IMR-90 (cell line): ENCODE data around the gene KCTD2. TPM values are rescaled to one million over a fixed set of nuclear protein-coding genes. Genes with fewer than 3 reads are reported as not detected.

Experiments used
- ATAC-seq: fragments of 200-7000 bp; cut with Tn5 transposase; 2 replicates; pipeline ENCODE4 v1.9.1; 2020; ENCODE audit warnings: low read depth, mild to moderate bottlenecking, moderate library complexity
- BruUV-seq: library from RNA; stranded (reverse); fragments of 400-500 nt; replicated peaks from 2 replicates; lab custom pipeline; 2021; lab: Mats Ljungman, UMichigan
- CTCF ChIA-PET: fragments of 300-600 bp; formaldehyde crosslinking; extraction: SDS; loops from one replicate; lab custom pipeline; 2021; ENCODE audit warnings: antibody characterized with exemption; lab: Yijun Ruan, JAX
- POLR2A ChIA-PET: fragments of 300-600 bp; sonication (Branson Sonifier 250); formaldehyde crosslinking; loops from one replicate; lab custom pipeline; 2022; ENCODE audit warnings: antibody characterized with exemption; ENCODE audit not compliant: unreplicated experiment; lab: Charles Lee
- DNase-seq: peaks from one replicate; pipeline ENCODE4 v3.0.0; 2013
- H2AFZ ChIP-seq: replicated peaks from 2 replicates; pipeline ENCODE3; 2013; ENCODE audit warnings: low read length, mild to moderate bottlenecking; ENCODE audit not compliant: poor library complexity
- H2AK5ac ChIP-seq: 2 replicates; pipeline ENCODE4 v1.6.1; 2013; ENCODE audit warnings: low read depth, low read length, inconsistent platforms
- H2AK9ac ChIP-seq: replicated peaks from 2 replicates; pipeline ENCODE3; 2013; ENCODE audit warnings: mild to moderate bottlenecking, low read depth, low read length, moderate library complexity; ENCODE audit not compliant: poor library complexity
- H2BK120ac ChIP-seq: 2 replicates; pipeline ENCODE4 v1.6.1; 2013; ENCODE audit warnings: low read depth, low read length, inconsistent platforms
- H2BK15ac ChIP-seq: 3 replicates; pipeline ENCODE4 v1.6.1; 2013; ENCODE audit warnings: low read depth, low read length, inconsistent platforms
- H2BK20ac ChIP-seq: 2 replicates; pipeline ENCODE4 v1.6.1; 2013; ENCODE audit warnings: low read depth, mild to moderate bottlenecking, inconsistent platforms, low read length, moderate library complexity
- H2BK5ac ChIP-seq: 2 replicates; pipeline ENCODE4 v1.6.1; 2013; ENCODE audit warnings: mild to moderate bottlenecking, low read depth, low read length, inconsistent platforms; ENCODE audit not compliant: poor library complexity, severe bottlenecking
- H3K14ac ChIP-seq: replicated peaks from 2 replicates; pipeline ENCODE4 v1.6.1; 2013; ENCODE audit warnings: low read depth, low read length, inconsistent platforms
- H3K18ac ChIP-seq: 2 replicates; pipeline ENCODE4 v1.6.1; 2013; ENCODE audit warnings: low read depth, low read length, control low read depth
- H3K23ac ChIP-seq: 2 replicates; pipeline ENCODE4 v1.6.1; 2013; ENCODE audit warnings: low read depth, low read length, inconsistent platforms
- H3K27ac ChIP-seq: 2 replicates; pipeline ENCODE4 v1.5.1; 2013; ENCODE audit warnings: mild to moderate bottlenecking, control low read depth, low read length; ENCODE audit not compliant: insufficient read depth
- H3K27me3 ChIP-seq: 2 replicates; pipeline ENCODE4 v1.6.1; 2013; ENCODE audit warnings: low read length; ENCODE audit not compliant: control insufficient read depth, insufficient read depth
- H3K36me3 ChIP-seq: 2 replicates; pipeline ENCODE4 v1.6.1; 2013; ENCODE audit warnings: low read length, mixed read lengths; ENCODE audit not compliant: control insufficient read depth, insufficient read depth
- H3K4ac ChIP-seq: 2 replicates; pipeline ENCODE4 v1.6.1; 2013; ENCODE audit warnings: low read depth, low read length, inconsistent platforms
- H3K4me1 ChIP-seq: 2 replicates; pipeline ENCODE4 v1.6.1; 2013; ENCODE audit warnings: low read length, mixed read lengths; ENCODE audit not compliant: control insufficient read depth, insufficient read depth
- H3K4me2 ChIP-seq: 2 replicates; pipeline ENCODE4 v1.6.1; 2013; ENCODE audit warnings: low read depth, mild to moderate bottlenecking, control low read depth, low read length, moderate library complexity
- H3K4me3 ChIP-seq: 2 replicates; pipeline ENCODE4 v1.5.1; 2013; ENCODE audit warnings: low read depth, mild to moderate bottlenecking, control low read depth, low read length, moderate library complexity; ENCODE audit not compliant: insufficient read depth
- H3K56ac ChIP-seq: 2 replicates; pipeline ENCODE4 v1.6.1; 2013; ENCODE audit warnings: low read length, inconsistent platforms; ENCODE audit not compliant: insufficient read depth; ENCODE audit errors: extremely low read depth
- H3K79me1 ChIP-seq, 2 experiments: 2 replicates each; pipeline ENCODE4 v1.6.1; 2013; ENCODE audit warnings: low read length in 2 of 2, inconsistent platforms in 1 of 2, low read depth in 1 of 2
- H3K9ac ChIP-seq: 2 replicates; pipeline ENCODE4 v1.6.1; 2013; ENCODE audit warnings: low read depth, low read length, control low read depth
- H3K9me1 ChIP-seq: 2 replicates; pipeline ENCODE4 v1.6.1; 2013; ENCODE audit warnings: low read length, inconsistent platforms; ENCODE audit not compliant: insufficient read depth
- H3K9me3 ChIP-seq: 2 replicates; pipeline ENCODE4 v1.6.1; 2013; ENCODE audit warnings: low read length; ENCODE audit not compliant: control insufficient read depth, insufficient read depth
- H4K20me1 ChIP-seq: 2 replicates; pipeline ENCODE4 v1.6.1; 2013; ENCODE audit warnings: low read length, inconsistent platforms; ENCODE audit not compliant: insufficient read depth
- H4K5ac ChIP-seq: 2 replicates; pipeline ENCODE4 v1.6.1; 2013; ENCODE audit warnings: mild to moderate bottlenecking, low read depth, low read length, control low read depth
- H4K8ac ChIP-seq, 2 experiments: 2 replicates each; pipeline ENCODE4 v1.6.1; 2013; ENCODE audit warnings: low read depth in 2 of 2, low read length in 2 of 2, control low read depth in 1 of 2, inconsistent platforms in 1 of 2
- H4K91ac ChIP-seq: 2 replicates; pipeline ENCODE4 v1.6.1; 2013; ENCODE audit warnings: low read depth, low read length, inconsistent platforms; ENCODE audit not compliant: insufficient read depth
- BHLHE40 ChIP-seq: fragments of 150-350 bp; IDR thresholded peaks from 2 replicates; pipeline ENCODE4 v1.6.1; 2016; ENCODE audit warnings: mild to moderate bottlenecking, low read depth, low read length
- CEBPB ChIP-seq: IDR thresholded peaks from 2 replicates; pipeline ENCODE4 v1.6.1; 2012; ENCODE audit warnings: low read depth, low read length, improper control_type of control experiment
- CTCF ChIP-seq: conservative IDR thresholded peaks from 2 replicates; pipeline ENCODE4 v1.5.1; 2012; ENCODE audit warnings: mild to moderate bottlenecking, low read depth, low read length, improper control_type of control experiment
- ELK1 ChIP-seq: fragments of 150-350 bp; IDR thresholded peaks from 2 replicates; pipeline ENCODE4 v1.6.1; 2016; ENCODE audit warnings: low read depth, mild to moderate bottlenecking, low read length, moderate library complexity, borderline replicate concordance
- NFE2L2 ChIP-seq: fragments of 150-350 bp; IDR thresholded peaks from 2 replicates; pipeline ENCODE4 v1.6.1; 2016; ENCODE audit warnings: low read depth, mild to moderate bottlenecking, low read length
- RCOR1 ChIP-seq: IDR thresholded peaks from 2 replicates; pipeline ENCODE4 v1.6.1; 2012; ENCODE audit warnings: mild to moderate bottlenecking, low read length, improper control_type of control experiment; ENCODE audit not compliant: insufficient replicate concordance
- SMC3 ChIP-seq: fragments of 150-350 bp; IDR thresholded peaks from 2 replicates; pipeline ENCODE4 v1.6.1; 2016; ENCODE audit warnings: low read depth, mild to moderate bottlenecking, antibody characterized with exemption, low read length, moderate library complexity
- WGBS, 2 experiments: methylation state at CpG; one replicate each; pipeline versions ENCODE4 v1.1.5 to v1.1.7; 2013; ENCODE audit warnings: missing lambda C conversion rate in 2 of 2; ENCODE audit not compliant: insufficient read length in 1 of 2; ENCODE audit errors: extremely low coverage in 2 of 2; 5-methylcytosine and 5-hydroxymethylcytosine counted together
- dilution Hi-C: fragments of 300-500 bp; cut with HindIII; formaldehyde crosslinking; loops from one replicate; pipeline ENCODE4 v1.14.3; 2018; ENCODE audit warnings: low sequenced_read_pairs; ENCODE audit not compliant: unreplicated experiment
- in situ Hi-C: fragments of 300-500 bp; cut with MboI; formaldehyde crosslinking; loops from 3 replicates; pipeline ENCODE4 v1.14.3; 2019; ENCODE audit warnings: low sequenced_read_pairs, inconsistent platforms, mixed read lengths
- intact Hi-C: fragments of 100-400 bp; cut with micrococcal nuclease; formaldehyde crosslinking; loops from 2 replicates; pipeline ENCODE4 v1.10.0; 2022
- polyA plus RNA-seq, 3 experiments: library from polyadenylated mRNA; depleted of rRNA; stranded (reverse); fragments of >200 nt; gene quantifications; 2 replicates each; pipeline ENCODE4 v1.2.3, GENCODE V29; 2012; ENCODE audit warnings: low replicate concordance in 1 of 3
- total RNA-seq: library from RNA; depleted of rRNA; stranded (reverse); fragments of >200 nt; gene quantifications from 2 replicates; pipeline ENCODE4 v1.2.3, GENCODE V29; 2012

Gene KCTD2
- total and polyA plus RNA-seq, 2 of the 4 experiments (the other 2 are of a cell fraction) = 9.1 to 18.4 TPM

- peaks cover 42% of the 10 kb centered on the region for H3K36me3 ChIP-seq
- no peaks in the 10 kb centered on the region for H3K9me3 ChIP-seq
- no peak overlapping the region for H2BK5ac ChIP-seq
- H4K5ac ChIP-seq = no peak overlapping the region
- H3K9me1 ChIP-seq = no peaks in the 10 kb centered on the region
- H2BK120ac ChIP-seq = no peak overlapping the region
- no peak overlapping the region for H3K4ac ChIP-seq
- H3K56ac ChIP-seq = no peak overlapping the region
- H2AK5ac ChIP-seq = no peak overlapping the region
- H2BK15ac ChIP-seq = no peak overlapping the region
- in situ Hi-C loops (no loop called here), dilution Hi-C loops (no loop called here), intact Hi-C loops (no loop called here)
- no peaks in the 10 kb centered on the region; the same call in 1 of the 2 replicates for H4K20me1 ChIP-seq
- H3K23ac ChIP-seq = no peak overlapping the region
- WGBS, 2 experiments = 98% methylated on average over 15 of the region's 19 CpGs; no CpG with 5 or more reads in 1 of the 2 experiments
- ATAC-seq (no peak), DNase-seq (no peak)
- no peak overlapping the region for H2AK9ac ChIP-seq
- ChIA-PET POLR2A (no interaction called here), CTCF (no interaction called here)
- no peak overlapping the region for H4K8ac ChIP-seq
- no peak overlapping the region for H3K4me2 ChIP-seq
- H3K27ac ChIP-seq = no peak overlapping the region
- H3K18ac ChIP-seq = no peak overlapping the region
- no TSS peak for BruUV-seq
- H4K91ac ChIP-seq = no peak overlapping the region
- H2AFZ ChIP-seq = no peak overlapping the region
- no peaks in the 10 kb centered on the region for H3K4me1 ChIP-seq
- H3K9ac ChIP-seq = no peak overlapping the region
- no peaks in the 10 kb centered on the region for H3K27me3 ChIP-seq
- TF ChIP-seq SMC3 (no peak), BHLHE40 (no peak), ELK1 (no peak), RCOR1 (no peak), CEBPB (no peak), NFE2L2 (no peak), CTCF (no peak)
- H3K79me1 ChIP-seq = peaks cover 6 to 8% of the 10 kb centered on the region in 2 experiments; a peak in 3 of 4 replicates
- H3K4me3 ChIP-seq = no peak overlapping the region
- H3K14ac ChIP-seq = no peak overlapping the region
- no peak overlapping the region for H2BK20ac ChIP-seq
These were observed 43.1 kb upstream of the KCTD2 start for GRCh38 chr17:75003957-75004355.
